GM19025 (cell line): ENCODE results near the gene ENTREP1.
"Not testable (repeated sequence)": the region's sequence is repeated elsewhere in the genome, so short reads cannot be mapped to it uniquely, and the experiment has no call there.

Source experiments
- ATAC-seq: cut with Tn5 transposase; IDR thresholded peaks from one replicate; pipeline ENCODE4 v1.9.1; 2021; ENCODE audit warnings: mild to moderate bottlenecking, low read depth, moderate library complexity; ENCODE audit not compliant: unreplicated experiment

ENTREP1 gene

GRCh38 chr9:69324549-69325401 is at the start of gene ENTREP1:
Gene ENTREP1 (plus strand): TSS chr9:69325215. CDS start chr9:69325310, 95 bp downstream.
- no peak for ATAC-seq

GRCh38 chr9:69276775-69277174 is 48.2 kb upstream of the ENTREP1 start:
- no peak for ATAC-seq

DNA sequence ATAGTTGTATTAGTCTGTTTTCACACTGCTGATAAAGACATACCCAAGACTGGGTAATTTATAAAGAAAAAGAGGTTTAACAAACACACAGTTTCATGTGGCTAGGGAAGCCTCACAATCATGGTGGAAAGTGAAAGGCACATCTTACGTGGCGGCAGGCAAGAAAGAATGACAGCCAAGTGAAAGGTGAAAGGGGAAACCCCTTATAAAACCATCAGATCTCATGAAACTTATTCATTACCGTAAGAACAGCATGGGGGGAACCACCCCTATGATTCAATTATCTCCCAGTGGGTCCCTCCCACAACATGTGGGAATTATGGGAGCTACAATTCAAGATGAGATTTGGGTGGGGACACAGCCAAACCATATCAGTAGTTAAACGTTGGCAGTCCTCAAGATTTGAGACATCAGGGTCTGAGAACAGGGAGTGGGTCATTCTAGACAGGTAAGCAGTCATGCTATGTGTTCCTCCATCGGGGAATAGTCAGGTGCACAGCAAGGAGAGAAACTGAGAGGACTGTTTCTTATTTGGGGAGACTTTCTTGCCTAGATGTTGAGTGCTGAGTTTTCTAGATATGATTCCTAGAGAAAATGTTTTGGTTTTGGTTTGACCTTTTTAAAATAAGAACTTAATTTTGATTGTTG is 45.8 kb upstream of the ENTREP1 start:
- ATAC-seq = peak; percentile 55

GRCh38 chr9:69279733-69280132 is 45.3 kb upstream of the ENTREP1 start:
- ATAC-seq = no peak

DNA sequence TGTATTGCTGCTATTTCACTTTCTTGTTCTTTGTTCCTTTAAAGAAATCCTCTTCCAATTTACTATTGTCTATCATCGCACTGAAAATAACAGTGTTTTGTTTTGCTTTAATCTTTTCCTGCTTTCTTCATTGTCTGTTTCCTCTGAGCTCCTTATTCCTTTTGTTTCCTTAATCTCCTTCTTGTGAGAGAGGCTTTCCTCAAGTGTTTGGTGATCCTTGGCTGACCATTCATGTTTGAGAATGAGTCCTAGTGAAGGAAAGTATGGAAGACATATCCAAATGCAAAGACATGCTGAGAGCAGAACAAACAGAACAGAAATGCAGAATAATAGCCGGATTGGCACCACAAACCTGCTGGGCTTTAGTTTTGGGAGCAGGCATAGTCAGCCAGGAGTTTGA is 42.0 kb upstream of the ENTREP1 start:
- ATAC-seq = no peak

DNA sequence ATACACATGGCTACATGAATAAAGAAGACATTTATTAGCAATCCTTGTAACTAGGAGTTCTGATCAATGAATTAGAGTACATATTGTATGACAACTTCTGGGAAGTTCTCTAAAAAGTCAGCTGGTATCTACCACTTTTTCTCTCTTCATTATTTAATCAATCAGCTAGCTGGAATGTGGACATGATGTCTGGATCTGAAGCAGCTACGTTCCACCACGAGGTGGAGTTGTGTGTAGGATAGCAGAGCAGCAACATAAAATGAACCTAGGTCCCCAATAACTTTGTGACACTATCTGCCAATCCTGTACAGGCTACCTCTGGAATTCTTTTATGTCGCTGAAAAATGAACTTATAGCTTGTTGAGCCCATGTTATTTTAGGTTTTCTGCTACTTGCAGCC is 32.9 kb upstream of the ENTREP1 start:
- no peak for ATAC-seq

DNA sequence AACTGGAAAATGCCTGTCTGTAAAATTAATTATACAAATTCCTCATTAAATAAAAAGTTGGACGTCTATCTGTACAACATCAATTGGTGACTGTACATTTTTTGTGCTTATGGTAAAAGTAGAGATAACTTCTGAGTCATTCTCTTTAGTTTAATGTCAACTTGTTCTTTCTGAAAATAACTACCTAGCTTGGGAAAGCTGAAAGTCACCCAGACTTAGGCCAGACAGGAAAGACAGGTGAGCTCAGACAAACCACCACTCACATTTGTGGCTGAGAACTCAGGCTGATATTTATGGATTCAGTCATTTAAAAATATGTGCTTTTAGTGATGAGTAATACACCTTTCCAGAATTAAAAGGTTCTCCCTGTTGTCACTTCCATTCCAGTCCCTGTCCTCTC is 31.9 kb upstream of the ENTREP1 start:
- ATAC-seq = no peak

- no peak for ATAC-seq
These were observed 29.0 kb upstream of the ENTREP1 start for GRCh38 chr9:69295872-69296552.

GRCh38 chr9:69297300-69297980 is 27.6 kb upstream of the ENTREP1 start:
- ATAC-seq = no peak

GRCh38 chr9:69299315-69299714 is 25.7 kb upstream of the ENTREP1 start:
- ATAC-seq = no peak

- ATAC-seq = no peak
These were observed 25.2 kb upstream of the ENTREP1 start for GRCh38 chr9:69299826-69300225.

GRCh38 chr9:69303331-69303730 is 21.7 kb upstream of the ENTREP1 start:
- no peak for ATAC-seq

GRCh38 chr9:69306895-69307445 is 18.0 kb upstream of the ENTREP1 start:
- not testable (repeated sequence) for ATAC-seq

GRCh38 chr9:69307446-69308205 is 17.4 kb upstream of the ENTREP1 start:
- no peak for ATAC-seq

GRCh38 chr9:69308206-69308931 is 16.6 kb upstream of the ENTREP1 start:
- no peak for ATAC-seq

DNA sequence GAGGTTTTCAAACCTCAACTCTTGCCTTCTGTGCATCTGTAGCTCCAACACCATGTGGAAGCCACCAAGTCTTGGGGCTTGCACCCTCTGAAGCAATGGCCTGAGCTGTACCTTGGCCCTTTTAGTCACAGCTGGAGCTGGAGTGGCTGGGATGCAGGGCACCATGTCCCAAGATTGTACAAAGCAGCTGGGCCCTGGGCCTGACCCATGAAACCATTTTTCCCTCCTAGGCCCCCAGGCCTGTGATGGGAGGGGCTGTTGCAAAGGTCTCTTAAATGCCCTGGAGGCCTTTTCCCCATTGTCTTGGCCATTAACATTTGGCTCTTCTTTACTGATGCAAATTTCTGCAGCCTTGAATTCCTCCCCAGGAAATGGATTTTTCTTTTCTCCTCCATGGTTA is 11.8 kb upstream of the ENTREP1 start:
- no peak for ATAC-seq

DNA sequence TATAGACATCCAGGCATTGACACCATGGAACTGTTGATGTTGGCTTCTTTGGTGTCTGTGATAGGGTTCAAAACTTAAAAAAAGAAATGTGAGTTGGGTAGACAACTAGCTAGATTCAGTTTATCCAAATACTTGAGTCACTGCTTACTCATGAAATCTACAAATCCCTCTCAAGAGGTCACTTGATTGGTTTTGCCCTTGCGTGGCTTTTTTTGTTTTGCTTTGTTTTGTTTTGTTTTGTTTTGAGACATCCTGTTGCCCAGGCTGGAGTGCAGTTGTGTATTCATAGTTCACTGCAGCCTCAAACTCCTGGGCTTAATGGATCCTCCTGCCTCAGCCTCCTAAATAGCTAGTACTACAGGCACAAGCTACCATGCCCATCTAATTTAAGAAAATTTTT is 10.5 kb upstream of the ENTREP1 start:
- no peak for ATAC-seq

- no peak for ATAC-seq
These were observed 7.9 kb upstream of the ENTREP1 start for GRCh38 chr9:69317081-69317480.

DNA sequence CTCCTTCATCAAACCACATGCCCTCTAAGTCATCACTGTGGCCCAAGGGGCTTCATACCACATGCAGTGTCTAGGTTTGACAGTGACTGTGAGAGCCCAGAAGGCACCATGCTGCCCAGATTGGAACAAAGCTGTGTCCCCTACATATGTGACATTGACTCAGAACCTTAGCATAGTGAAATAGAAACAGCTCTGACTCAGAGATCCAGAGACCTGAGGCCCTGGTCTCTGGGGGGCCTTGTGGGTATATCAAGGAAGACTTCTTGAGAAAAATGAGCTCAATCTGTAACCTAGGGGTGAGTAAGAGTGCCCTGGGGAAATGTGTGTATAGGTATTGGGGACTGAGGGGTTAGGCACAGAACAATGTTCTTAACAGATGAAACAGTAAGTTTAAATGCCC is 7.1 kb upstream of the ENTREP1 start:
- ATAC-seq = peak; percentile 93
